Peyer's patch (tissue), 4 donors: ENCODE results near the gene STX7. TPM values are rescaled to one million over a fixed set of nuclear protein-coding genes. Genes with fewer than 3 reads are reported as not detected.
A peak's percentile ranks its signal among the peaks of the same experiment; 100 is the strongest.

Source experiments
- DNase-seq, 3 donors: peaks; one replicate each; pipeline ENCODE4 v3.0.0-alpha.2; 2017 to 2019
- H3K27ac ChIP-seq, 4 donors: fragments of 200-600 bp; sonication (generic); one replicate each; pipeline ENCODE4 v1.5.1; 2016 to 2019
- H3K27me3 ChIP-seq, 2 donors: fragments of 200-600 bp; sonication (generic); one replicate each; pipeline ENCODE4 v1.5.1; 2019
- H3K36me3 ChIP-seq, 3 donors: fragments of 200-600 bp; sonication (generic); one replicate each; pipeline ENCODE4 v1.5.1; 2016 to 2019
- H3K4me1 ChIP-seq, 4 donors: fragments of 200-600 bp; sonication (generic); one replicate each; pipeline ENCODE4 v1.5.1; 2016 to 2019
- H3K4me3 ChIP-seq, 4 donors: fragments of 200-600 bp; sonication (generic); 1 replicate in 3 of 4; 2 replicates in 1 of 4; pipeline ENCODE4 v1.5.1; 2016 to 2019; ENCODE audit warnings: mild to moderate bottlenecking in 1 of 4
- H3K9me3 ChIP-seq, 4 donors: fragments of 200-600 bp; sonication (generic); one replicate each; pipeline ENCODE4 v1.5.1; 2016 to 2019; ENCODE audit warnings: mild to moderate bottlenecking in 1 of 4
- POLR2A ChIP-seq, 2 donors: fragments of 450-650 bp; IDR thresholded peaks; one replicate each; pipeline ENCODE4 v1.5.1; 2017; ENCODE audit warnings: antibody characterized with exemption in 2 of 2, mild to moderate bottlenecking in 2 of 2, moderate library complexity in 2 of 2
- total RNA-seq, 4 donors: library from RNA; depleted of rRNA; stranded (reverse); fragments of >200 nt; gene quantifications; one replicate each; pipeline ENCODE4 v1.1.0, GENCODE V29; 2016
- TF ChIP-seq, protein P1 (sequence below), 6 experiments: fragments of 450-650 bp in 4 of 6; fragments of 200-600 bp in 2 of 6; sonication (generic) in 1 of 6; IDR thresholded peaks; one replicate each; pipeline ENCODE4 v1.5.1; 2017 to 2019; ENCODE audit warnings: antibody characterized with exemption in 6 of 6, mild to moderate bottlenecking in 3 of 6, moderate library complexity in 1 of 6

STX7 gene
- total RNA-seq, 4 donors from 2014 or later: 31.4 to 65.9 (median 51.9) TPM

DNA sequence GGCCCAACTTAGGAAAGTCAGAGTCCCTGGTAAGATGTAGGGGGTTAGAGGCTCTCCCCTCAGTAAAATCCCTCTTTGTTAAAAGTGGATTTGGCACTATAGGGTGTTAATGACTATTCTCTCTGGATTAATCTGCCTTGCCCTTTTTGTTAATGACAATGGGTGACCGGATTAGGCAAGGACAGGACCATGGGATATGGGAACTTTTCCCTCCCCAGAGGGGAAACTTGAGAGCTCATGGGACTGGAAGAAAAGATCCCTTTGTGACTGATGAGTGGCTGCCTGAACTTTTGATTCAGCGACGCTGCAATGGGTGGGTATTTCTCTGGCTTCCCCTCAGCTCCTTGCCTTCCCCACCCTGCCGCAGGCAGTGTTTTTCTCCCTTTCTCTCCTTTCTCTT, 12.9 kb upstream of the STX7 start:
- no peak for TF ChIP-seq POLR2A (IDR thresholded peaks at IDR 0.05)
- TF ChIP-seq, protein P1, sequence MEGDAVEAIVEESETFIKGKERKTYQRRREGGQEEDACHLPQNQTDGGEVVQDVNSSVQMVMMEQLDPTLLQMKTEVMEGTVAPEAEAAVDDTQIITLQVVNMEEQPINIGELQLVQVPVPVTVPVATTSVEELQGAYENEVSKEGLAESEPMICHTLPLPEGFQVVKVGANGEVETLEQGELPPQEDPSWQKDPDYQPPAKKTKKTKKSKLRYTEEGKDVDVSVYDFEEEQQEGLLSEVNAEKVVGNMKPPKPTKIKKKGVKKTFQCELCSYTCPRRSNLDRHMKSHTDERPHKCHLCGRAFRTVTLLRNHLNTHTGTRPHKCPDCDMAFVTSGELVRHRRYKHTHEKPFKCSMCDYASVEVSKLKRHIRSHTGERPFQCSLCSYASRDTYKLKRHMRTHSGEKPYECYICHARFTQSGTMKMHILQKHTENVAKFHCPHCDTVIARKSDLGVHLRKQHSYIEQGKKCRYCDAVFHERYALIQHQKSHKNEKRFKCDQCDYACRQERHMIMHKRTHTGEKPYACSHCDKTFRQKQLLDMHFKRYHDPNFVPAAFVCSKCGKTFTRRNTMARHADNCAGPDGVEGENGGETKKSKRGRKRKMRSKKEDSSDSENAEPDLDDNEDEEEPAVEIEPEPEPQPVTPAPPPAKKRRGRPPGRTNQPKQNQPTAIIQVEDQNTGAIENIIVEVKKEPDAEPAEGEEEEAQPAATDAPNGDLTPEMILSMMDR (IDR thresholded peaks at IDR 0.05): no peak
- Histone ChIP-seq H3K36me3 (no peaks in the 10 kb centered on the region), H3K27me3 (no peaks in the 10 kb centered on the region), H3K4me3 (no peak overlapping the region), H3K4me1 (no peaks in the 10 kb centered on the region), H3K9me3 (no peaks in the 10 kb centered on the region), H3K27ac (no peak overlapping the region)
- no peak for DNase-seq

DNA sequence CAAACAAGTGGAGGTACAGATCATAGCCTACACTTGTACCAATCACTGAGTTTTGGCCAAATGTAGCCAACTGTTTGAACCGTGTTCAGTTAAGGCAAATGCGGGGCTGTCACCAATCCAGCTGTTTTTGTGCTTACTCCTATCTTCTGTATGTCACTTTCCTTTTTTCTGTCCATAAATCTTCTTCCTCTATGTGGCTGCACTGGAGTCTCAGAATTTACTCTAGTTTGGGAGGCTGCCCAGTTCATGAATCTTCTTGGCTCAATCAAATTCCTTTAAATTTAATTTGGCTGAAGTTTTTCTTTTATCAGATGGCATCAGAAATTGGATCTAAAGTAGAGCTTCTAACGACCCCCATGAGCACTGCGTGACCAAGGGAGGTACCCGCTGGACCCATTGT, 11.7 kb upstream of the STX7 start:
- no peak for DNase-seq
- Histone ChIP-seq H3K36me3 (no peaks in the 10 kb centered on the region), H3K9me3 (no peaks in the 10 kb centered on the region), H3K27me3 (no peaks in the 10 kb centered on the region), H3K27ac (no peak overlapping the region), H3K4me3 (no peak overlapping the region), H3K4me1 (no peaks in the 10 kb centered on the region)
- TF ChIP-seq, protein P1 (IDR thresholded peaks at IDR 0.05): no peak
- TF ChIP-seq POLR2A (IDR thresholded peaks at IDR 0.05): no peak

DNA sequence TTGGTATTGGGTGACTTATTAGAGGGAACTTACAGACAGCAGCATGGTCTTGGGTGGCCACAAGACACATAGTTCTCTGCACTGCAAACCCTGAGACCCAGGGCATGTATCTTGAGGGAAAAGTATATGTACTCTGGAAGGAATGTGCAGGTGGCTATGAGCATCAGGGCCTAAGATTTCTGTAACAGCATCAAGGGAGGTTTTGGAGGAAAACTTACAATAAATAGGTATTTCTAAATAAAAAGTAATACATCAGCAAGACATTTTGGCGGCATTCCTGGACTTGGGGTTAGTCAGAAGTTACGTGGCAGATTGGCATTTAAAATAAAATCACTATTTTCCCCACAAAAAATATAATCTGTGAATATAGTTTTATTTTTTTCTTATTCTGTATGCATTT, 8.0 kb upstream of the STX7 start:
- H3K27me3 ChIP-seq: no peaks in the 10 kb centered on the region
- H3K27ac ChIP-seq: no peak overlapping the region
- no peaks in the 10 kb centered on the region for H3K36me3 ChIP-seq
- no peaks in the 10 kb centered on the region for H3K4me1 ChIP-seq
- no peak overlapping the region for H3K4me3 ChIP-seq
- TF ChIP-seq POLR2A (IDR thresholded peaks at IDR 0.05): no peak
- TF ChIP-seq, protein P1 (IDR thresholded peaks at IDR 0.05): no peak
- H3K9me3 ChIP-seq: no peaks in the 10 kb centered on the region
- no peak for DNase-seq

DNA sequence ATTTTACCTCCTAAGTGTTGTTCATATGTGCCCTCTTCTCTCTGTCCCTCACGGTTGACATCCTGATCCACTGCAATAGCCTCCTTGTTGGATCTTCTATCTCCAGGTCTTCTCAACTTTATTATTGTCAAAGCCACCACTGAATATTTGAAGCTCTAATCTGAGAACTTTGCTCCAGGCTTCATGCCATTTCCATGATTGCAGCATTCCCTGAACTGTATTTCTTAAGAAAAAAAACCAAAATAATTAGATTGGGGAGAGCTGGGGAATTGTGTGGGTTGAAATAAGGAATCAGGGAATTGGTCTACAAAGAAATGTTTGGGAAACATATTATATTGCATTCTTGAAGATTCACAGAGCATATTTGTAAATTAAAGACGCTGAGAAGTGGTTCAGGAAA, 2.5 kb upstream of the STX7 start:
- no peak overlapping the region for H3K27ac ChIP-seq
- no peaks in the 10 kb centered on the region for H3K36me3 ChIP-seq
- TF ChIP-seq, protein P1 (IDR thresholded peaks at IDR 0.05): no peak
- TF ChIP-seq POLR2A (IDR thresholded peaks at IDR 0.05): no peak
- H3K4me3 ChIP-seq: no peak overlapping the region
- peaks cover 0 to 21% (median 0%) of the 10 kb centered on the region in 4 donors for H3K4me1 ChIP-seq
- H3K9me3 ChIP-seq: no peaks in the 10 kb centered on the region
- no peak for DNase-seq
- no peaks in the 10 kb centered on the region for H3K27me3 ChIP-seq

DNA sequence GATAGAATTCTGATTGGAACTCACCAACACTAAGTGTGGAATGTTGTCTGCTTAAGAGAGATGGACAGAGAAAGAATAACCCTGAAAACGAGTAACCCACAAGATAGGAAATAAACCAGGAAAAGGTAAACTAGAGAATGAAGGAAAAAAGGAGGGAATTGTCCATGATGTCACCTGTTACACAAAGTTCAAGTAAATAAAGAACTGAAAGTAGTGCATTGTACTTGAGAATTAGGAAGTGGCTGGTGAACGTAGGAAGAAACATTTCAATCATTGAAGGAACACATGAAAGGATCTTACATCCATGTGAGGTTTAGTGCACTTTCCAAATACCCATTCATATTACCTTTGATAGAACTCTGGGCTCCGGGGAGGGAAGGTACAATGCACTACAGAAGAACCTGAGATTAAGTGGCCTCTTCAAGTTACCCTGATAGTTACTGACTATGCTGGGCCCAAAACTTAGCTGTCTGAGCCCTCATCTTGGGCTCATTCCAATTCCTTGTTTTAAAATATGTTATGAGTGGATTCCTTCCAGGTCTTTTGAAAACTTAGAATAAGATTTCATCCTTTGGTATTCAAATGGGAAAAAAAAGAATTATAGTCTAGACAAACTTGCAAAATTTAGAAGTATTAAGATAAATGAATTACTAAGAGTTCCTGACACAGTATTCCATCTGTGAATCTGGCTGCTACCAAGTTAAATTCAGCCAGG, 1.1 kb upstream of the STX7 start:
- DNase-seq: no peak
- Histone ChIP-seq H3K36me3 (no peaks in the 10 kb centered on the region), H3K4me3 (peak overlapping the region; percentile 65 to 92 (median 84)), H3K27me3 (no peaks in the 10 kb centered on the region), H3K27ac (peak overlapping the region; percentile 79 to 97 (median 90)), H3K9me3 (no peaks in the 10 kb centered on the region), H3K4me1 (peaks cover 0 to 21% (median 0%) of the 10 kb centered on the region in 4 donors)
- no peak for TF ChIP-seq POLR2A (IDR thresholded peaks at IDR 0.05)
- TF ChIP-seq, protein P1 (IDR thresholded peaks at IDR 0.05): no peak
